GM18498 (cell line): ENCODE data around the gene FLAD1.

ENCODE experiments used
- ATAC-seq: cut with Tn5 transposase; IDR thresholded peaks from one replicate; pipeline ENCODE4 v1.9.1; 2021; ENCODE audit warnings: mild to moderate bottlenecking, moderate library complexity; ENCODE audit not compliant: unreplicated experiment

FLAD1 gene

DNA sequence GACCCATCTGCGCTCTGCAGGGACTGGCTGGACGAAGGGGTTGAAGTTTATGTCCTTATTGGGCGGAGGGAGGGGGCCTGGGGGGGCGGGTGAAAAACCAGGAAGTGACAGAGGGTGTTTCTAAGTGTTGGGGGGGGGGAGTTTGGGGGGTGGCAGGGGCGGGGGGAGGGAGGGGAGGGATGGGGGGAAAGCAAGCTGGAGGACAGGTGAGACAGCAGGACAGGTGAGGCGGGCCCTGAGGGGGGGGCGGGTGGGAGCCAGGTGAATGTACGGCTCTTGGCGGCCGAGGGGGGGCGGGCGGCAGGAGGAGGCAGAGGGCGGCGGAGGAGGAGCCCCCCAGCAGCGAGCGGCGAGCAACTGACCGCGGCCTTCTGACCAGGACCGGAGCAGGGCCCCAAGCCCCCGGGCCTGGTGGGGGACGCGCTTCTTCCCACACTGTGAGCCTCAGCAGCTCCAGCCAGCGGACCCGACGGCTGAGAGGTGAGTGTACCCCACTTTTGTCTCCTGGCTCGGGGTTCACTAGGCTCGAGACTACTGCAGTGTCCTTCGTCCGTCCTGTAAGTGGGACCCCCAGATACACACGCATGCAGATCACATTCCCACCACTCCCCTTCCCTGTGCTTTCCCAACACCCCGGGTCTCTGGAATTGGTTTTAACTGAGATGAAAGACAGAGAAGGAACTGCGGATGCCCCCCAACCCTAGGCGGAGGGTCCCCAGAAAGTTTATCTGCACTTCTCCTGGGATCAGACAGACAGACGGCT, 19.5 kb downstream of the FLAD1 start, which contains the start of gene ZBTB7B:
Gene ZBTB7B (plus strand): TSS at position 339 of the 763 bp plus-strand sequence. CDS start 11,859 bp downstream, outside the sequence.
- ATAC-seq, result no peak

DNA sequence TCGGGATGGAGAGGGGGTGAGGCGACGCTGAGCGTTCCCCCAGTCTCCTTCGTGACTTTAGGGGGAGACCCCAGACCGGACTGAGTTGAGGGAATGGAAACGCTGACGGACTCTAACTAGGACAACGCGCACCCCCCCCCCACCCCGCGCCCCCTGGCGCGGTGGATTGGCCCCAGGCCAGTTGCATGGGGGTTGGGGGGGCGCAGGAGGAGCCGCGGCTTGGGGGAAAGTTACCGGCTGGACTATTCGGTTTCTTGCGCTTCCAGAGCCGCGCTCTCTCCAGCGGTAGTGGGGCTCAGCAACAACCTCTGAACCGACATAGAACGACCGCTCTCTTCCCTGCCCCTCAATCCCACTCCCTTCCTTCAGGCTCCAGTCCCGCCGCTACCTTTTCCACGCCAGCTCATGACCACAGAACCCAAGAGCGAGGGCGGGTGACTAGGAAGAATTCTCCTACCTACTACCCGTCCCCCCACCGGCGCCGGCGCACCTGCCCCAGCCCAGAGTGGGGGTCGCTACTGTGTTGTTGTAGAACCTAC, 20.2 kb downstream of the FLAD1 start:
- no peak for ATAC-seq

DNA sequence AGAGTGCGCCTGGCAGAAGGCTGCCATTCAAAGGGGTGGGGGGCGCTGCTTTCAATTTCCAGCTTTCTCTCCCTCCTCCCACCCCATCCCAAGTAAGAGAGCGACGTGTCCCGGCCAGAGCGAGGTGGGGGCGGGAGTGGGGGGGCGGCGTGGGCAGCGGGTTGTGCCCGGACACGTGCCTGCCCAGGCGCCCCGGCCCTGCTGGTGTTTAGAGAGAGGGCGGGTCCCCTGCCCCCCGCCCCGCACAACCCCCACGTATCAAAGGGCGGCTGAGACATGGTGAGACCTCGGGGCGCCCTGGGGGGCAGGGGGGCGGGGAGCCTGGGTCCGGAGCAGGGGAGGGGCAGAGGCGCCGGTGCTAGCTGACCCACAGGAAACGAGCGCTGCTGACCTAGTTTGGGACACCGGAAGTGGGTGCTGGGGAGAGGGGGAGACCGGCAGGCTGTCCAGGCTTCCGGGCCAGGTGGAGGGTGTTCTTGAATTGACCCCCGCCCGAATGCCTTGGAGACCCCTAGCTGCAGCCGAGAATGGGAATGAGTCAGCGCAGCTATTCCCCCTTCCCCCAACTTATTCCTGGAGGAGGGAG, 20.7 kb downstream of the FLAD1 start:
- no peak for ATAC-seq

DNA sequence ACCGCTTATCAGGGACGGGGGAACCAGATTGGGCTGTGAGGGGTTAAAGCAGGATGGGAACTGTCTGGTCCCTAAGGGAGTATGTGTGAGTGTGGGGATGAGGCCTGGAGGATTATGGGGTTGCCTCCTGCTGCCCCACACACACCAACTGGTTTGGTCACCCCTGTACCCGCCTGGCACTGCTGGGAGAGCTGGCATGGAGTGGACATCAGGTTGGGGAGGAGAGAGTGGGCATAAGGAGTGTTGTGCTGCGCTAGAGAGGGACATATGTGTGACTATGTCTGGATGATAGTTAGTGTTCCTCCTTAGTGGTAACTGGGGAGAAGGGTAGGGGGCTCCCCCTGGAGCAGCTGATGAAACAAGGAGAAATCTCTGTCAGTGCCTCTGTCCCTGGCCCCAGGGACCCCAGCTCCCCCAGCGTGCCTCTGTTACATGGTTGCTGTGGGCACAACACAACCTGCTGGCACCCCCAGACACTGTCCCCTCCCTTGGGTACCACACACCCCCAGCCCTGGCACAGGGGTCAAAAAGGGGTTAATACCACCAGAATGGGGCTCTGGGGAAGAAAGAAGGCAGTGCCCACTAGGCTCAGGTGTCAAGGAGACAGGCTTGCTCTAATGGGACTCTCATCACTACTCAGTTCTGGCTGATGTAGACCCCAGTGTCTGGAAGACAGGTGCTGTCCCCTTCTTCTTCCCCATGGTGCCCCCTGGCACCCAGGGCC, 21.4 kb downstream of the FLAD1 start:
- ATAC-seq, result no peak

DNA sequence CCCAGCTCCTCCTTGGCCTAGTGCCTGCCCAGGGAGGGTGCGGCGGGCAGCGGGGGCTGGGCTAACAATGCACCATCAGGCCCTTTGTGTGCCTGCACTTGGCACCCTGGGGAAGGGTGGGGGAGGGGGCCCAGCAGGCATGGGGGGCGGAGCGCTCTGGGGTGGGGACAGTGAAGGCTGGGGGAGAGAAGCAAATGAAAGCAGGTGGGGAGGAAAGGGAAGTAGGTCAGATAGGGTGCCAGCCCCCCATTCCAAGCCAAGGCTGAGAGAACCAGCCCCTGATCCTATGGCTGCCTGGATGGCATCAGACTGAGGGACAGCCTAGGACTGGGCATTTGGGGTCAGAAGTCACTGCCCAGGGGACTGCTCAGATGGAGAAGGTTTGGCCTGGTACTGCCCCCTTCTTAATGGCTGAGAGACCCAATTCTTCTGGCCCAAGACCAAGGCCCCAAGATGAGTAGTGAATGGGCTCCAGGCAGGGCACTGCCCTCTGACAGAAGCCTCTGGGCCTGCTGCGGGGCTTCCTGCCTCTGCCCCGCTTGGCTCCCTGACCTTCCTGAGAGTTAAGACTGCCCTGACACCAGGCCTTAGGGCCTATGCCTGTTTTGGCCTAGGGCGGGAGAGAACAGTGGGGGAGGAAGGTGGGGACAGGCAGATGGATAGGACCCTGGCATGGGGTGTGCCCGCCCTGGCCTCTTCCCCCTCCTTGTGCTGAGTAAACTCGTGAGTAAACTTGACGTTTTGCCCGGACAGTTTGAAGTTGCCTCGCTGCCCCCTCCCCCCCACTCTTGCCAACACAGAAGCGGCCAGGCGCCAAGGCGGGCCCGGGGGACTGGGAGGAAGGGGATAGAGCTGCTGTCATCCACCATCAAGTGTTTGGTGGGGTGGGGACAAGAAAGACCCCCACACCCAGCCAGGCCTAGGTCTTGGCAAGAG, 22.2 kb downstream of the FLAD1 start:
- ATAC-seq, result no peak

DNA sequence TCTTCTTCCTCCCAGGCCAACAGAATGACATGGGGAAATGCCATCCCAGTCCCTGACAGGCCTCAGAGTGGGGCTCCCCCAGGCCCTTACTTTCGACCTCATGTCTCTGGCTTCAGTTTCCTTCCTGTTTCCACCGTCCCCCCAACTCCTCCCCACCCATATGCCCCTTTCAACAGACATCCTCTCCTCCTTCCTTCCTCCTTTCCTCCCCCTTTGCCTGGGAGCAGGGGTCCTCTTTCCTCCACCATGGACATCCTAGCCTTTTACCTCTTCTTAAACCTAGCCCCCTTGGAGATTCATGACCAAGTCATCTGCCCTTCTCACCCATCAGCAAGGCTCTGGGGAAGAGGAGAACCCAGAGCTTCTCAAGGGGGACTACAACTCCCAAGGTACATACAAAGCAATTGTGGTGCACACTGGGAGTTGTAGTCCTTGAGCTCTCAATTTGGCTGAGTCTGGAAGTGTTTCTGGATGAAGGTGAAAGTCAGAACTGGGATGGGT, 23.5 kb downstream of the FLAD1 start:
- ATAC-seq, result no peak

DNA sequence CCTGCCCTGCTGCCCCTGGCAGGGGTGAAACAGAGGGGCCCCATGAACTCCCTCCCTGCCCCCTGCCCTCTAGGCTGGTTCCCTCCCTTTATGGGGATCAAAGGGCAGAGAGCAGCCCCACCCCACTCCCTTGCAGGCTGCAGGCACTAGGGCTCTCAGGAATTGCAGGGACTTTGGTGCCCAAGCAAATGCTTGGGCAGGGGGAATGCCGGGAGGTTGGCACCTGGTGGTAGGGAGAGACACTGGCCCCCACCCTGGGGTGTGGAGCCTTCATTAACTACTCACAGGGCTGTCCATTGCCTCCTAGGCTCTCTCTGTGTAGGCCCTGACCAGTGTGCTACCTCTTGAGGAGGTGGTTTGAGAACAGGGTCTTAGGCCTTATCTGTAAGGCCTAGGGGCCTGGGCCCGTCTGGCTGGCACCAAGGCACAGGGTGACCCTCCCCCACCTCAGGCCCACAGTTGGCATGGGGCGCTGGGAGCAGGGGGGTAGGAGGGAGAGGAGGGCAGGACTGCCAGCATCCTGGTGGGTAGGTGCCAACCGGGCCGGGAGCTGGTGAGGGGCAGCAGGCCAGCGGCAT, 24.2 kb downstream of the FLAD1 start:
- ATAC-seq, result no peak

DNA sequence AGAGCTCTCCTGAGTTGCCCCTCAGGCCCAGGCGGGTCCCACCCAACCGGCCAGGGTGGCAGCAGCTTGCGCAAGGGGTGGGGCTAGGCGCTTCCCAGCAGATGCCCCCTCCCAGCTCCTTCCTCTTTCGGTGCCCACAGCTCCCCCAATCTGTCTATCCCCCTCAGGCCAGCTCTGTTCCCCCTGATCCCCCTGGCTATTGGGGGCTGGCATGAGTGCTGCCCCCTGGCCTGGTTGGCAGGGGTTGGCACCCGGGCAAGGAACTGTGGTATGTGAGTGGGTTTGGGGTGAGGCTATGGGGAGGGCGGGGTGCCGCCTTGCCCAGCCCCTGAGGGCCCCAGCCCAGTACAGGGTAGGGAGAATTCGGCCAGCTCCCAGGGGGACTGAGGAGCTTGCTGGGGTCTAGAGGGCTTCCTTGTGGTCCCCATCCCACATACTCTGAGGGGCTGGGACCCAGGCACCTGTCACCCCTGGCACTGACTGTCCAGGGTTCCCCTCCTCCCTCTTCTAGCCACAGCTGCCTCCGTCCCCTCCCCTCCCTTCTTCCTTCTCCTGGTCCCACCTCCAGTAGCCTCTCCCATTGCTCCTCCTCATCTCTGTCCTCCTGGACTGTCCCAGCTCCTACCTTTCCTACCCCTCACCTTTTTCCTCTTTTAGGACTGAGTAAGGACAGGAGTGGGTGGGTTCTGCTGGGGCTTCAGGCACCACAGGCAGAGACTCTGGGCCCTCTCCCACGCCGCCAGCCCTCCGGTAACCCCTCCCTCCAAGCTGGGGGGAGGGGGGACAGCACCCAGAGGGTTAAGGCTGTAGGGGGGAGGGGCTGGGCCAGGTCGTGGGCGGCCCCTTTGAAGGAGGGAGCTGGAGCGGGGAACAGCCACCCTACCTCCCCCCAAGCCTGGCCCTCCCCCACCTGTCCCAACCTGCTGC, 25.1 kb downstream of the FLAD1 start:
- ATAC-seq, result no peak

DNA sequence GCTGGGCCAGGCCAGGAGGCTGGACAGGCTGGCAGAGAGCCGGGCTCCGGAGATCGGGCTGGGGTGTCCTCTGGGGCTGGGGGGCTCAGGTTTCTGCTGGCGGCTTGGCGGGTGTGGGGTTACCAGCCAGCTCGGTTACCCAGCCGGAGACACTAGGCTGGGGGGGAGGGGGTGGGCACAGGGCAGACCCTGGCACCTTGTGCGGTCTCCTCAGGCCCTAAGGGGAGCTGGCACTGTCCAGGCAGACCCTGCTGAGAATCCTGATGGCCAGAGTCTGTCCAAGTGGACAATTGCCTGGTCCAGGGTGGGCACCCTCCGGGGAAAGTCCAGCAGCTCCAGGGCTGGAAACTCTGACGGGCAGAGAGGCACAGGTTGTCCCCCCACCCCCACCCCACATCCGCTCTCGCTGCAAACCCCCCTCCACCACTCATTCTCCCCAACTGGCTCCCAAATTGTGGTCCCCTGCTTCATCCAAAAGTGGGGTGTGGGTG, 26.1 kb downstream of the FLAD1 start:
- no peak for ATAC-seq

DNA sequence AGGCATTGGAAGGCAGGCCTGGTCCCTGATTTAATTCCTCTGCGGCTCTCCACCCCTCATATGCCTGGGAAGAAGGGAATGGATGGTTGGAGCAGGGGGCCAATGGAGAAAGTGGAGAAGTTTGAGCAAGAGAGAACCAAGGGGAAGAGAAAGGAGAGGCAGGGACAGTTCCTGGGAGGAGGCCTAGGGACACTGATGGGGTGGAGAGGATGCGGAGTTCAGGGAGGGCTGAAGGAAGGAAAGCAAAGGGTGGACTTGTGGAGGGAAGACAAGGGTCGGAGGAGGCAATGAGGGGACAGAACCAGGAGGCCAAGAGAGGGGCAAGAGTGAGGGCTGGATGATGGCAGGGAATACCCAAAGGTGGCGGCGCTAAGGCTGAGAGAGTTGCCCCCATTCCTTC, 26.6 kb downstream of the FLAD1 start:
- no peak for ATAC-seq

DNA sequence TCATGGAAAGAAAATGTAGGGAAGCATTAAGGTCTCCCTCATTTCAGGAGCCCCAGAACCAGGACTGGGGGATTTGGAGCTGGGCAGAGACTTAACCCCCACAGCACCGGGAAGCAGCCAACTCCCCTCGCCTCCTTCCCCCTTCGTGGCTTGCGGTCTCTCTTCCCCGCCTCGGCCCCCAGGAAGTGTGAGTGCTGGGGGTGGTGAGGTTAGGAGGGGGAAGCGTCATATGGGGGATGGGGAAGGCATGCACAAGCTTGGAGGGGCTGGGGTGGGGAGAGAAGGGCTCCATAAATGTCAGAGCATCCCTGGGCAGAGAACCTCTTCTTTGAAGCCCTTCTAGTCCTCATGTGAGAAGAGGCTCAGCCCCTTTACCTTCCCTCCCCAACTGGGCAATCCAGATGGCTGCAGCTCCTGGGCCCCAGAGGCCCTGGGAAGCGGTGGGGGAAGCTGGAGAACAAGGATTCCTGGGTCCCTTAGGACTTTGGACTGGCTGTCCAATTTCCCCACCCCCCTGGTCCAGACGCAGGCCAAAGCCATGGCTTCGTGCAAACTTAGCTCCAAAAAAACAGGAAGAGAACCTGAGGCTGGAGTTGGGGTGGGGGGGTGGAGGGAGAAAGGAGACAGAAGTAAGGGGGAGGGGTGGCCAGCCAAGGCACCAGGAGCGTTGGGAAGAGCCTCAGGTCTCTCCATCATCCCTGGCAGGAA, 27.2 kb downstream of the FLAD1 start:
- no peak for ATAC-seq

DNA sequence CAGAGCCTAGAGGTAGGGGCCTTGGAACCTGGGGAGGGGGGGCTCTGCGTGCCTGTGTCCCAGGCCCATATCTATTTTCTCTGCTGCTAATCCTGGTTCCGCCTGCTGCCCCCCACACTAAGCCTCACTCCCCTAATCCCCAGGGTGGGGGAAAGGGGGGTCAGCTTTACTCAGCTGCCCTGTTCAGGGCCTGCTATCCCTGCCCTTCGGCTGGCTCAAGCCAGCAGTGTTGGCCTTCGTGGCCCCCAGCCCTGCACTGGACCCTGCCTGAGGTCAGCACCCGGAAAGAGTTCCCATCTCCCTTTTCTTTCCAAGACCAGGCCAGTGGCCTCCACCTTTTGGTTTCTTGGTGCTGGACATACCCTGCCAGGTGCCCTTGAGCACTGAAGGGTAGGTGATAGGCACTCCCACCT, 27.9 kb downstream of the FLAD1 start:
- ATAC-seq, result no peak

DNA sequence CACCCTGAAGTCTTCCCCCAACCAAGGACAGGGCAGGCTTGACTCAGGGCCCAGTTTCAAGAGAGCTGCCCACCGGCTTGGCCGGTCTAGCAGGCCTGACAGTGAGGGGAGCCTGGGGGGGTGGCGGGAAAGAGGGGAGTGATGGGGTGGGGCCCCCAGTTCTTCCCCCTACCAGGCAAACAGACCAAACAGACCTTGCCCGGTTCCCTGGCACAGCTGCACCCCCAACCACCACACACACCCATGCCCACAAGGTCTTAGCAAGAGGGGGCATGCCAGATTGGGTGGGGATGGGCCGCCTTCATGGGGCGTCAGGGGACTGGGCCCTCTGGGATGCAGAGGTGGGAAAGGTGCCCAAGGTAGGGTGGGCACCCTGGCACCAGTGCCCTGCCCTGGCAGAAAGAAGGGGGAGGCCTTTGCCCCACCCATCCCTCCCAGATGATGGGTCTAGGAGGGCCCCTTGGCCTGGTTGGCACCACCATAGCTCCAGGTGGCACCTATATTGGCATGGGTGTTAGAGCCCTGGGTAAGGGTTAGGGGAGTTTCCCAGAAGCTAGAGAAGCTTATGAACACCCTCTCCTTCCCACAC, 28.4 kb downstream of the FLAD1 start:
- no peak for ATAC-seq

DNA sequence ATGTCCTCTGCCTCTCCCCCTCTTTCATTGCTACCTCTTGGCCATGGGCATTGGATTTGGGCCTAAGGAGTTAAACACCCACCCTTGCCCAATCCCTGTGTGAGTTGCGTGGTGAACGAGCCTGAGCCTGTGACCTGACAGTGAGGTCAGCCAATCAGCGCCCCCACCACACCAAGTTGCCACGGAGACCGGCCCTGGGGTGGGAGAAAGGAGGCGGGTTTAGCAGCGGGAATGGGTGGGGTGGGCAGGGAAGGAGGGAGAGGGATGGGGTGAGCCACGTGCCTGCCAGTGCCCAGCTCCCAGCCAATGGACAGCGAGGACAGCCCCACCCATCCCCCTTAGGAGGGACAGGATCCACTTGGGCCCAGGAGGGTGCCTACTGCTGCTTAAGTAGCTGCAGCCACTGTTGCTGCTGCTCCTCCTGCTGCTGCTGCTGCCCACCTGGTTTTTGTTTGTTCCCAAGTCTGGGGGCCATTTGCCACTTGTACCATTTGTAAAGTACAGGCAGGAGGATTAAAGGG, 28.9 kb downstream of the FLAD1 start:
- ATAC-seq, result no peak

DNA sequence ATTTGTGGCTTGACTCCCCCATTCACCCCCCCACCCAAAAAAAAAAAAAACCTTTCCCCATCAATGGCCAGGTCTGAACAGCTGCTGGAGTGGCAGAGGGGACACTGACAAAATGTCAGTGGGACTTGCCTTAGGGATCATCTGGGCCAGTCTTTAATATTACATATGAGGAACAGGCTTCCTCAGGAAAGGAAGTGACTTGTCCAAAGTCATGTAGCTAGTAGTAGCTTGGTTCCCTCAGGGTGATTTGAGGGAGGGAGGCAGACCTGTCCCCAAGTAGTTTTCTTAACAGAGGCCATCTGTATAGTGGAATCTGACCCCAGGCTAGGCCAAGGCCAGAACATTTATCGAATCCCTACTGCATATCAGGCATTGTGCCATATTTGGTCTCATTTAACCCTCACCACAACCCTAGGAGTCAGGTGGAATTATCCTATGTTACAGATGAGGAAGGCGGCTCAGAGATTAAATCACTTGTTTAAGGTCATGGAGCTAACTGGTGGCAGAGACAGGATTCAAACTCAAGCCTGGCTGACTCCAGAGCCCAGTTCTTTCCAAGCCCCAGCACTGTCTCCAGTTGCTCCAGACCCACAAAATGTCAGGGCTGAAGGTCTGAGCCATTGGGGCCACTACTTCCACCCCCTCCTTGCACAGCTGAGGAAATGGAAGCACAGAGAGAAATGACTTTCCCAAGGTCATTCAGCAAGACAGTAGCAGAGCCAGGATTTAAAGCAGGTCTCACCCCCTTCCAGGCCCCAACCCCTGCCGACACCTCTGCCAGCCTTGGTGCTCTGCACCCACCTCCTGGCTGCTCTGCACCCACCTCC, 29.8 kb downstream of the FLAD1 start:
- no peak for ATAC-seq

DNA sequence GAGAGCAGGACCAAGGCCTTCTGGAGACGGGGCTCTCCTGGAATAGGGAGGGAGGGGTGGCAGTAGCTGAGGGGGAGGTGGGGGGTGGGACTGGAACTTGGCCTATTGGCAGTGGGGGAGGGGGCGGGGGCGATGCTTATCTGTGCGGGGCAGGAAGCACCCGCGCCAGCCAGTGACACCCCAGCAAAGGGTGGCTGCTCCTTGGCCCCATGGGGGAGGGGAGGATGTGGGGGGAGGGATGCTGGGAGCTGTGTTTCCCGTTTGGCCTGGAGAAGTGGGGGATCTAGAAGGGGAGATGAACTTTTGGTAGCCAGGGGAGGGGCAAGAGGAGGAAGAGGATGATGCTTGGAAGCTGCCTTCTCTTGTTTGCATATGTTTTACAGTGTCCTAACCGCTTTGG, 30.5 kb downstream of the FLAD1 start:
- no peak for ATAC-seq
